GM10847 (cell line): ENCODE results near the gene MTNR1B.

Source experiments
- POLR2A ChIP-seq: IDR thresholded peaks from 2 replicates; pipeline ENCODE4 v1.6.1; 2011; ENCODE audit not compliant: insufficient read length; ENCODE audit errors: extremely low read depth

Gene MTNR1B

GRCh38 chr11:92969634-92970347, at the start of gene MTNR1B:
TSS of gene MTNR1B (plus strand) at chr11:92969651. CDS start at chr11:92969726, 75 bp downstream.
- no peak for TF ChIP-seq POLR2A

GRCh38 chr11:92920331-92920730, 49.1 kb upstream of the MTNR1B start:
- TF ChIP-seq POLR2A = no peak

- TF ChIP-seq POLR2A = no peak
Measured at GRCh38 chr11:92922731-92923130, 46.7 kb upstream of the MTNR1B start.

GRCh38 chr11:92929246-92929645, 40.2 kb upstream of the MTNR1B start:
- TF ChIP-seq POLR2A = no peak

- no peak for TF ChIP-seq POLR2A
Measured at GRCh38 chr11:92929653-92930052, 39.8 kb upstream of the MTNR1B start.

- TF ChIP-seq POLR2A = no peak
Measured at GRCh38 chr11:92931746-92932422, 37.6 kb upstream of the MTNR1B start.

GRCh38 chr11:92939305-92939704, 30.1 kb upstream of the MTNR1B start:
- no peak for TF ChIP-seq POLR2A

GRCh38 chr11:92941676-92942571, 27.5 kb upstream of the MTNR1B start:
- TF ChIP-seq POLR2A = no peak

GRCh38 chr11:92946707-92947106, 22.7 kb upstream of the MTNR1B start:
- TF ChIP-seq POLR2A = no peak

GRCh38 chr11:92948116-92948515, 21.3 kb upstream of the MTNR1B start:
- TF ChIP-seq POLR2A = no peak

GRCh38 chr11:92954003-92954402, 15.4 kb upstream of the MTNR1B start:
- TF ChIP-seq POLR2A = no peak

GRCh38 chr11:92955860-92956259, 13.6 kb upstream of the MTNR1B start:
- no peak for TF ChIP-seq POLR2A

GRCh38 chr11:92960886-92961285, 8.6 kb upstream of the MTNR1B start:
- no peak for TF ChIP-seq POLR2A

GRCh38 chr11:92962446-92962845, 7.0 kb upstream of the MTNR1B start:
- no peak for TF ChIP-seq POLR2A

- TF ChIP-seq POLR2A = no peak
Measured at GRCh38 chr11:92964471-92964870, 5.0 kb upstream of the MTNR1B start.

GRCh38 chr11:92965196-92965595, 4.3 kb upstream of the MTNR1B start:
- TF ChIP-seq POLR2A = no peak
